Liver (tissue), 3 donors: Measurements from ENCODE around the gene GPHN.
A peak's percentile ranks its signal among the peaks of the same experiment; 100 is the strongest.

ENCODE experiments used
- HNF4G ChIP-seq: IDR thresholded peaks from 2 replicates; pipeline ENCODE4 v1.6.1; 2016; ENCODE audit warnings: antibody characterized with exemption
- RXRA ChIP-seq, 2 donors: IDR thresholded peaks; 2 replicates each; pipeline ENCODE4 v1.6.1; 2017 to 2018; ENCODE audit warnings: antibody characterized with exemption in 2 of 2, mild to moderate bottlenecking in 1 of 2
- YY1 ChIP-seq: IDR thresholded peaks from 2 replicates; pipeline ENCODE4 v1.6.1; 2016; ENCODE audit warnings: antibody characterized with exemption, mild to moderate bottlenecking
- TF ChIP-seq, protein P1 (sequence below): fragments of 150-350 bp; IDR thresholded peaks from 2 replicates; pipeline ENCODE4 v1.5.1; 2017; ENCODE audit warnings: improper control_type of control experiment, low read depth, low read length; ENCODE audit not compliant: missing input control
- TF ChIP-seq, protein P2 (sequence below): IDR thresholded peaks from 2 replicates; pipeline ENCODE4 v1.6.1; 2016; ENCODE audit warnings: antibody characterized with exemption, mild to moderate bottlenecking
- TF ChIP-seq, protein P3 (sequence below): IDR thresholded peaks from 2 replicates; pipeline ENCODE4 v1.6.1; 2016; ENCODE audit warnings: antibody characterized with exemption
- donor health status: healthy.
- donor health status: healthy.

DNA sequence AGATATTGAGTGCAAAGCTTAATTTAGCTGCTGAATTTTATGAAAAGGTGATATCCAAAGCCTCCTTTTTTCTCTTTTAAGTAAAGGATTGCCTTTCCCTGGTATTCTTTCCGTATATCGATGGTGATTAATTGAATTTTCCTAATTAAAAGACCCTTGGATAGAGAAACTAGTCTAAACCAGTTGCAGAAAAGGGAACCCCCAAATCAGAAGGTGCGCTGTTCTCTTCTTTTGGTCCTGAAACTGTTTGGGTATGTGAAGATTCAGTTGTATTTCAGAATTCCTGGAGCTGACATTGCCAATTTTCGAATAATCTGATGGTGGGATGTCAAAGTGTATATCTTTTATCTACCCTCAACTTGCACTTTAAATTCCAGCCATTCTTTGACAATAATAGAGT, 1.9 kb downstream of the GPHN start:
- TF ChIP-seq YY1 (no peak), HNF4G (no peak), RXRA (IDR thresholded peaks at IDR 0.05) (no peak)
- TF ChIP-seq, protein P1, sequence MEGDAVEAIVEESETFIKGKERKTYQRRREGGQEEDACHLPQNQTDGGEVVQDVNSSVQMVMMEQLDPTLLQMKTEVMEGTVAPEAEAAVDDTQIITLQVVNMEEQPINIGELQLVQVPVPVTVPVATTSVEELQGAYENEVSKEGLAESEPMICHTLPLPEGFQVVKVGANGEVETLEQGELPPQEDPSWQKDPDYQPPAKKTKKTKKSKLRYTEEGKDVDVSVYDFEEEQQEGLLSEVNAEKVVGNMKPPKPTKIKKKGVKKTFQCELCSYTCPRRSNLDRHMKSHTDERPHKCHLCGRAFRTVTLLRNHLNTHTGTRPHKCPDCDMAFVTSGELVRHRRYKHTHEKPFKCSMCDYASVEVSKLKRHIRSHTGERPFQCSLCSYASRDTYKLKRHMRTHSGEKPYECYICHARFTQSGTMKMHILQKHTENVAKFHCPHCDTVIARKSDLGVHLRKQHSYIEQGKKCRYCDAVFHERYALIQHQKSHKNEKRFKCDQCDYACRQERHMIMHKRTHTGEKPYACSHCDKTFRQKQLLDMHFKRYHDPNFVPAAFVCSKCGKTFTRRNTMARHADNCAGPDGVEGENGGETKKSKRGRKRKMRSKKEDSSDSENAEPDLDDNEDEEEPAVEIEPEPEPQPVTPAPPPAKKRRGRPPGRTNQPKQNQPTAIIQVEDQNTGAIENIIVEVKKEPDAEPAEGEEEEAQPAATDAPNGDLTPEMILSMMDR, result no peak
- TF ChIP-seq, protein P2, sequence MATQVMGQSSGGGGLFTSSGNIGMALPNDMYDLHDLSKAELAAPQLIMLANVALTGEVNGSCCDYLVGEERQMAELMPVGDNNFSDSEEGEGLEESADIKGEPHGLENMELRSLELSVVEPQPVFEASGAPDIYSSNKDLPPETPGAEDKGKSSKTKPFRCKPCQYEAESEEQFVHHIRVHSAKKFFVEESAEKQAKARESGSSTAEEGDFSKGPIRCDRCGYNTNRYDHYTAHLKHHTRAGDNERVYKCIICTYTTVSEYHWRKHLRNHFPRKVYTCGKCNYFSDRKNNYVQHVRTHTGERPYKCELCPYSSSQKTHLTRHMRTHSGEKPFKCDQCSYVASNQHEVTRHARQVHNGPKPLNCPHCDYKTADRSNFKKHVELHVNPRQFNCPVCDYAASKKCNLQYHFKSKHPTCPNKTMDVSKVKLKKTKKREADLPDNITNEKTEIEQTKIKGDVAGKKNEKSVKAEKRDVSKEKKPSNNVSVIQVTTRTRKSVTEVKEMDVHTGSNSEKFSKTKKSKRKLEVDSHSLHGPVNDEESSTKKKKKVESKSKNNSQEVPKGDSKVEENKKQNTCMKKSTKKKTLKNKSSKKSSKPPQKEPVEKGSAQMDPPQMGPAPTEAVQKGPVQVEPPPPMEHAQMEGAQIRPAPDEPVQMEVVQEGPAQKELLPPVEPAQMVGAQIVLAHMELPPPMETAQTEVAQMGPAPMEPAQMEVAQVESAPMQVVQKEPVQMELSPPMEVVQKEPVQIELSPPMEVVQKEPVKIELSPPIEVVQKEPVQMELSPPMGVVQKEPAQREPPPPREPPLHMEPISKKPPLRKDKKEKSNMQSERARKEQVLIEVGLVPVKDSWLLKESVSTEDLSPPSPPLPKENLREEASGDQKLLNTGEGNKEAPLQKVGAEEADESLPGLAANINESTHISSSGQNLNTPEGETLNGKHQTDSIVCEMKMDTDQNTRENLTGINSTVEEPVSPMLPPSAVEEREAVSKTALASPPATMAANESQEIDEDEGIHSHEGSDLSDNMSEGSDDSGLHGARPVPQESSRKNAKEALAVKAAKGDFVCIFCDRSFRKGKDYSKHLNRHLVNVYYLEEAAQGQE, result peak; percentile 98
- TF ChIP-seq, protein P3, sequence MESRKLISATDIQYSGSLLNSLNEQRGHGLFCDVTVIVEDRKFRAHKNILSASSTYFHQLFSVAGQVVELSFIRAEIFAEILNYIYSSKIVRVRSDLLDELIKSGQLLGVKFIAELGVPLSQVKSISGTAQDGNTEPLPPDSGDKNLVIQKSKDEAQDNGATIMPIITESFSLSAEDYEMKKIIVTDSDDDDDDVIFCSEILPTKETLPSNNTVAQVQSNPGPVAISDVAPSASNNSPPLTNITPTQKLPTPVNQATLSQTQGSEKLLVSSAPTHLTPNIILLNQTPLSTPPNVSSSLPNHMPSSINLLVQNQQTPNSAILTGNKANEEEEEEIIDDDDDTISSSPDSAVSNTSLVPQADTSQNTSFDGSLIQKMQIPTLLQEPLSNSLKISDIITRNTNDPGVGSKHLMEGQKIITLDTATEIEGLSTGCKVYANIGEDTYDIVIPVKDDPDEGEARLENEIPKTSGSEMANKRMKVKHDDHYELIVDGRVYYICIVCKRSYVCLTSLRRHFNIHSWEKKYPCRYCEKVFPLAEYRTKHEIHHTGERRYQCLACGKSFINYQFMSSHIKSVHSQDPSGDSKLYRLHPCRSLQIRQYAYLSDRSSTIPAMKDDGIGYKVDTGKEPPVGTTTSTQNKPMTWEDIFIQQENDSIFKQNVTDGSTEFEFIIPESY, result no peak
